Testis (tissue), 3 donors: Measurements from ENCODE around the gene HOTAIR. TPM values are rescaled to one million over a fixed set of nuclear protein-coding genes. Genes with fewer than 3 reads are reported as not detected.

Source experiments
- DNase-seq: peaks from one replicate; pipeline ENCODE4 v3.0.0-alpha.2; 2019
- H3K27ac ChIP-seq, 2 donors: fragments of 200-600 bp; sonication (generic); one replicate each; pipeline ENCODE4 v1.5.1; 2019
- H3K27me3 ChIP-seq: fragments of 200-600 bp; sonication (generic); one replicate; pipeline ENCODE4 v1.5.1; 2019
- H3K36me3 ChIP-seq: fragments of 200-600 bp; sonication (generic); one replicate; pipeline ENCODE4 v1.5.1; 2017; ENCODE audit warnings: low read depth; ENCODE audit errors: missing control alignments
- H3K4me1 ChIP-seq: fragments of 200-600 bp; sonication (generic); one replicate; pipeline ENCODE4 v1.5.1; 2019
- H3K4me3 ChIP-seq, 2 donors: fragments of 200-600 bp; sonication (generic); one replicate each; pipeline ENCODE4 v1.5.1; 2017 to 2019
- H3K9me3 ChIP-seq: fragments of 200-600 bp; sonication (generic); one replicate; pipeline ENCODE4 v1.5.1; 2017
- CTCF ChIP-seq, 3 experiments: fragments of 450-650 bp in 2 of 3; fragments of 200-600 bp in 1 of 3; sonication (generic) in 1 of 3; IDR thresholded peaks; one replicate each; pipeline ENCODE4 v1.5.1; 2016 to 2019; ENCODE audit warnings: antibody characterized with exemption in 3 of 3, mild to moderate bottlenecking in 2 of 3, moderate library complexity in 1 of 3
- POLR2A ChIP-seq: fragments of 450-650 bp; IDR thresholded peaks from one replicate; pipeline ENCODE4 v1.6.1; 2017; ENCODE audit warnings: antibody characterized with exemption, mild to moderate bottlenecking, moderate library complexity
- WGBS, 2 donors: methylation state at CpG; one replicate each; pipeline ENCODE4 v1.1.5; 2018; 5-methylcytosine and 5-hydroxymethylcytosine counted together
- intact Hi-C: fragments of 100-400 bp; cut with DNase I; formaldehyde crosslinking; loops from one replicate; pipeline ENCODE4 v1.15.1; 2023; ENCODE audit warnings: low total_unique reads
- polyA plus RNA-seq: library from polyadenylated mRNA; stranded (reverse); fragments of 350-450 nt; fragmentation: Illumina TruSeq; extraction: RNeasy Lipid Tissue Mini Kit (QIAGEN cat#74804); gene quantifications from one replicate; pipeline ENCODE4 v1.2.3, GENCODE V29; 2014; ENCODE audit warnings: low read depth, low replicate concordance; ENCODE audit not compliant: insufficient read depth
- total RNA-seq, 2 donors: library from RNA; depleted of rRNA; stranded (reverse); fragments of >200 nt; gene quantifications; one replicate each; pipeline ENCODE4 v1.2.3, GENCODE V29; 2016

The HOTAIR gene
- total and polyA plus RNA-seq, 3 donors from 2014 or later: 3.1 to 8.6 (median 3.4) TPM

GRCh38 chr12:54001283-54002187, 26.8 kb upstream of the HOTAIR start:
- H3K27ac ChIP-seq: no peak overlapping the region
- H3K36me3 ChIP-seq: no peaks in the 10 kb centered on the region
- TF ChIP-seq CTCF (IDR thresholded peaks at IDR 0.05): no peak
- TF ChIP-seq POLR2A: no peak
- WGBS, 2 donors: 57 to 66% methylated on average over 8 of the region's 8 CpGs
- DNase-seq: no peak
- no peaks in the 10 kb centered on the region for H3K27me3 ChIP-seq
- H3K4me1 ChIP-seq: peaks cover 29% of the 10 kb centered on the region
- no peaks in the 10 kb centered on the region for H3K9me3 ChIP-seq
- intact Hi-C loops: loop anchor here (5.0 kb wide), 1 partner anchor 206 kb away; no protein-coding TSS in a partner anchor
- H3K4me3 ChIP-seq: peak overlapping the region in 1 of 2 donors; percentile 72

- no peak for DNase-seq
- Histone ChIP-seq H3K4me3 (peak within 1 kb of the TSS; percentile 59 to 72), H3K4me1 (peaks cover 28% of the 10 kb centered on the region), H3K36me3 (no peaks in the 10 kb centered on the region), H3K9me3 (no peaks in the 10 kb centered on the region), H3K27ac (peak within 1 kb of the TSS; percentile 37 to 64), H3K27me3 (no peaks in the 10 kb centered on the region)
- intact Hi-C loops: loop anchor here (5.0 kb wide), 1 partner anchor 207 kb away; no protein-coding TSS in a partner anchor
- TF ChIP-seq POLR2A (no peak), CTCF (IDR thresholded peaks at IDR 0.05) (no peak)
- 2 to 4% methylated on average over 45 to 87 of the region's 87 CpGs for WGBS, 2 donors
Measured at GRCh38 chr12:54000116-54001114, 25.7 kb upstream of the HOTAIR start, which contains the start of gene HOXC9. TSS of gene HOXC9 (plus strand) at chr12:54000161. CDS start at chr12:54000189, 28 bp downstream.

- Histone ChIP-seq H3K27me3 (no peaks in the 10 kb centered on the region), H3K27ac (peak overlapping the region; percentile 37 to 64), H3K4me3 (peak overlapping the region; percentile 59 to 72), H3K36me3 (no peaks in the 10 kb centered on the region), H3K9me3 (no peaks in the 10 kb centered on the region), H3K4me1 (peaks cover 34% of the 10 kb centered on the region)
- WGBS, 2 donors: 1 to 3% methylated on average over 35 of the region's 35 CpGs
- DNase-seq: peak; percentile 80
- TF ChIP-seq CTCF (IDR thresholded peaks at IDR 0.05): no peak
- no peak for TF ChIP-seq POLR2A
- intact Hi-C loops: loop anchor here (5.0 kb wide), 1 partner anchor 208 kb away; no protein-coding TSS in a partner anchor
Measured at GRCh38 chr12:53999559-54000115, 24.9 kb upstream of the HOTAIR start.

- Histone ChIP-seq H3K9me3 (no peaks in the 10 kb centered on the region), H3K4me3 (no peak overlapping the region), H3K27me3 (peaks cover 3% of the 10 kb centered on the region), H3K4me1 (peaks cover 40% of the 10 kb centered on the region), H3K36me3 (no peaks in the 10 kb centered on the region), H3K27ac (no peak overlapping the region)
- DNase-seq: no peak
- intact Hi-C loops: no loop called here
- TF ChIP-seq CTCF (IDR thresholded peaks at IDR 0.05): no peak
- WGBS, 2 donors: 16 to 18% methylated on average over 13 of the region's 13 CpGs
Measured at GRCh38 chr12:53998900-53999236, 24.1 kb upstream of the HOTAIR start.
